GM18520 (cell line): ENCODE results near the gene ARHGEF35.
"Not testable (repeated sequence)": the region's sequence is repeated elsewhere in the genome, so short reads cannot be mapped to it uniquely, and the experiment has no call there.

Experiments
- ATAC-seq: cut with Tn5 transposase; IDR thresholded peaks from one replicate; pipeline ENCODE4 v1.9.1; 2021; ENCODE audit not compliant: unreplicated experiment

The ARHGEF35 gene

GRCh38 chr7:144195212-144195872 lies at the start of gene ARHGEF35:
ARHGEF35 (minus strand) TSS chr7:144195833; CDS start chr7:144188383, 7,450 bp downstream.
- peak; percentile 63 for ATAC-seq

- ATAC-seq = not testable (repeated sequence)
Measured at GRCh38 chr7:144245372-144245771, 49.7 kb upstream of the ARHGEF35 start.

GRCh38 chr7:144239365-144239764 lies 43.7 kb upstream of the ARHGEF35 start, which contains the start of gene OR2A42:
OR2A42 (minus strand) TSS chr7:144239605; CDS start chr7:144232843, 6,762 bp downstream.
- not testable (repeated sequence) for ATAC-seq

GRCh38 chr7:144238530-144239082 lies 43.0 kb upstream of the ARHGEF35 start:
- ATAC-seq = not testable (repeated sequence)

- not testable (repeated sequence) for ATAC-seq
Measured at GRCh38 chr7:144233039-144233438, 37.4 kb upstream of the ARHGEF35 start.

GRCh38 chr7:144231027-144231426 lies 35.4 kb upstream of the ARHGEF35 start:
- not testable (repeated sequence) for ATAC-seq

GRCh38 chr7:144228810-144229209 lies 33.2 kb upstream of the ARHGEF35 start:
- not testable (repeated sequence) for ATAC-seq

GRCh38 chr7:144226866-144227265 lies 31.2 kb upstream of the ARHGEF35 start:
- ATAC-seq = not testable (repeated sequence)

GRCh38 chr7:144223675-144224074 lies 28.0 kb upstream of the ARHGEF35 start:
- not testable (repeated sequence) for ATAC-seq

- not testable (repeated sequence) for ATAC-seq
Measured at GRCh38 chr7:144220531-144220930, 24.9 kb upstream of the ARHGEF35 start.

GRCh38 chr7:144219149-144219548 lies 23.5 kb upstream of the ARHGEF35 start:
- not testable (repeated sequence) for ATAC-seq

GRCh38 chr7:144218581-144218980 lies 22.9 kb upstream of the ARHGEF35 start:
- ATAC-seq = not testable (repeated sequence)

GRCh38 chr7:144217200-144217599 lies 21.6 kb upstream of the ARHGEF35 start:
- ATAC-seq = not testable (repeated sequence)

GRCh38 chr7:144205306-144205705 lies 9.7 kb upstream of the ARHGEF35 start:
- not testable (repeated sequence) for ATAC-seq

GRCh38 chr7:144203086-144203485 lies 7.5 kb upstream of the ARHGEF35 start:
- ATAC-seq = not testable (repeated sequence)

GRCh38 chr7:144201978-144202377 lies 6.3 kb upstream of the ARHGEF35 start:
- not testable (repeated sequence) for ATAC-seq

GRCh38 chr7:144198934-144199333 lies 3.3 kb upstream of the ARHGEF35 start:
- ATAC-seq = not testable (repeated sequence)

GRCh38 chr7:144194453-144194852 lies 1.2 kb downstream of the ARHGEF35 start:
- ATAC-seq = not testable (repeated sequence)

- not testable (repeated sequence) for ATAC-seq
Measured at GRCh38 chr7:144193782-144194181, 1.9 kb downstream of the ARHGEF35 start.

GRCh38 chr7:144188578-144189171 lies 7.0 kb downstream of the ARHGEF35 start:
- ATAC-seq = not testable (repeated sequence)

GRCh38 chr7:144187848-144188247 lies 7.8 kb downstream of the ARHGEF35 start:
- not testable (repeated sequence) for ATAC-seq

GRCh38 chr7:144183166-144183565 lies 12.5 kb downstream of the ARHGEF35 start, which contains the start of gene CTAGE4:
CTAGE4 (plus strand) TSS chr7:144183466; CDS start chr7:144183504, 38 bp downstream.
- not testable (repeated sequence) for ATAC-seq
